HCT116 (cell line): ENCODE measurements around the gene FAM234A. TPM values are rescaled to one million over a fixed set of nuclear protein-coding genes. Genes with fewer than 3 reads are reported as not detected.

Experiments
- ATAC-seq: fragments of 200-7000 bp; cut with Tn5 transposase; 2 replicates; pipeline ENCODE4 v1.9.1; 2020; ENCODE audit warnings: mild to moderate bottlenecking, moderate library complexity
- BruUV-seq: library from RNA; stranded (reverse); fragments of 400-500 nt; replicated peaks from 2 replicates; lab custom pipeline; 2021; lab: Mats Ljungman, UMichigan
- CTCF ChIA-PET: fragments of 300-600 bp; sonication (Branson Sonifier 250); formaldehyde crosslinking; loops from one replicate; lab custom pipeline; 2021; ENCODE audit warnings: antibody characterized with exemption; lab: Charles Lee
- POLR2A ChIA-PET: fragments of 300-600, 350-600 bp; sonication (Branson Sonifier 250); formaldehyde crosslinking; loops from one replicate; lab custom pipeline; 2021; ENCODE audit warnings: antibody characterized with exemption; lab: Charles Lee
- RAD21 ChIA-PET, 2 experiments: fragments of 300-600 bp; sonication (Branson Sonifier 250); formaldehyde crosslinking; loops; one replicate each; lab custom pipeline; 2023; ENCODE audit warnings: low total read pairs in 2 of 2; ENCODE audit not compliant: uncharacterized antibody in 2 of 2, unreplicated experiment in 2 of 2, low non-redundant PET in 1 of 2; lab: Charles Lee
- DNase-seq: peaks from one replicate; pipeline ENCODE4 v3.0.0-alpha.2; 2010; ENCODE audit warnings: low read depth, low spot score
- H2AFZ ChIP-seq: fragments of 200-600 bp; shearing (Covaris generic), sonication (generic); 2 replicates; pipeline ENCODE4 v1.6.1; 2017; ENCODE audit warnings: low read depth, mixed run types, mixed read lengths, antibody characterized with exemption, low read length; ENCODE audit not compliant: poor library complexity, severe bottlenecking
- H3K27ac ChIP-seq: 2 replicates; pipeline ENCODE4 v1.5.1; 2012; ENCODE audit warnings: low read depth, low read length
- H3K27me3 ChIP-seq: fragments of 200-600 bp; sonication (generic); 2 replicates; pipeline ENCODE4 v1.6.1; 2016; ENCODE audit warnings: mixed run types, low read length, mixed read lengths; ENCODE audit not compliant: insufficient read depth
- H3K36me3 ChIP-seq, 2 experiments: fragments of 200-500 bp in 1 of 2; fragments of 200-600 bp in 1 of 2; sonication (Bioruptor generic) in 1 of 2; sonication (generic) in 1 of 2; 2 replicates each; pipeline versions ENCODE4 v1.5.1 to v1.6.1; 2014 to 2016; ENCODE audit warnings: low read length in 2 of 2, inconsistent platforms in 1 of 2, mixed read lengths in 1 of 2, mixed run types in 1 of 2; ENCODE audit not compliant: insufficient read depth in 2 of 2, control insufficient read depth in 1 of 2
- H3K4me1 ChIP-seq, 2 experiments: fragments of 200-600 bp in 1 of 2; sonication (generic) in 1 of 2; 2 replicates each; pipeline versions ENCODE4 v1.5.1 to v1.6.1; 2012 to 2017; ENCODE audit warnings: low read length in 2 of 2, inconsistent platforms in 1 of 2, mild to moderate bottlenecking in 1 of 2, mixed read lengths in 1 of 2, mixed run types in 1 of 2, moderate library complexity in 1 of 2; ENCODE audit not compliant: insufficient read depth in 2 of 2, control insufficient read depth in 1 of 2
- H3K4me2 ChIP-seq: fragments of 200-600 bp; sonication (generic); 2 replicates; pipeline ENCODE4 v1.6.1; 2017; ENCODE audit warnings: mixed run types, low read length, mixed read lengths
- H3K4me3 ChIP-seq, 2 experiments: fragments of 200-600 bp in 1 of 2; sonication (generic) in 1 of 2; replicated peaks in 1 of 2; 2 replicates each; pipeline ENCODE4 v1.5.1; 2011 to 2016; ENCODE audit warnings: low read length in 2 of 2, control low read depth in 1 of 2, low read depth in 1 of 2, mild to moderate bottlenecking in 1 of 2, mixed read lengths in 1 of 2, mixed run types in 1 of 2
- H3K79me2 ChIP-seq: fragments of 200-600 bp; sonication (generic); 2 replicates; pipeline ENCODE4 v1.6.1; 2017; ENCODE audit warnings: mild to moderate bottlenecking, mixed run types, low read length, moderate library complexity, mixed read lengths; ENCODE audit not compliant: insufficient read depth
- H3K9ac ChIP-seq: fragments of 200-600 bp; sonication (generic); 2 replicates; pipeline ENCODE4 v1.6.1; 2016; ENCODE audit warnings: low read length, mixed read lengths
- H3K9me2 ChIP-seq: fragments of 200-600 bp; sonication (generic), shearing (Covaris generic); 2 replicates; pipeline ENCODE4 v1.6.1; 2017; ENCODE audit warnings: mixed run types, mild to moderate bottlenecking, moderate library complexity; ENCODE audit not compliant: insufficient read depth
- H3K9me3 ChIP-seq, 2 experiments: fragments of 200-500 bp in 1 of 2; fragments of 200-600 bp in 1 of 2; sonication (Bioruptor generic) in 1 of 2; sonication (generic) in 1 of 2; 2 replicates each; pipeline ENCODE4 v1.6.1; 2014 to 2017; ENCODE audit warnings: low read length in 2 of 2, mixed read lengths in 2 of 2, inconsistent platforms in 1 of 2, low read depth in 1 of 2, mild to moderate bottlenecking in 1 of 2, mixed run types in 1 of 2, moderate library complexity in 1 of 2; ENCODE audit not compliant: control insufficient read depth in 1 of 2, insufficient read depth in 1 of 2
- H4K20me1 ChIP-seq: fragments of 200-600 bp; sonication (generic), shearing (Covaris generic); 2 replicates; pipeline ENCODE4 v1.6.1; 2017; ENCODE audit warnings: mixed run types, mild to moderate bottlenecking, moderate library complexity; ENCODE audit not compliant: insufficient read depth
- ATF3 ChIP-seq: IDR thresholded peaks from 2 replicates; pipeline ENCODE4 v1.6.1; 2012
- CEBPB ChIP-seq: IDR thresholded peaks from 2 replicates; pipeline ENCODE4 v1.6.1; 2012; ENCODE audit warnings: low read depth
- EGR1 ChIP-seq: IDR thresholded peaks from 2 replicates; pipeline ENCODE4 v1.6.1; 2012; ENCODE audit warnings: low read depth
- EZH2 ChIP-seq: fragments of 200-600 bp; sonication (generic); IDR thresholded peaks from 2 replicates; pipeline ENCODE4 v1.6.1; 2017; ENCODE audit warnings: antibody characterized with exemption, mixed run types
- EZH2phosphoT487 ChIP-seq: fragments of 200-600 bp; IDR thresholded peaks from 2 replicates; pipeline ENCODE4 v1.6.1; 2018; ENCODE audit warnings: antibody characterized with exemption, borderline replicate concordance
- FOSL1 ChIP-seq: IDR thresholded peaks from 2 replicates; pipeline ENCODE4 v1.6.1; 2012; ENCODE audit warnings: low read depth
- JUND ChIP-seq: IDR thresholded peaks from 2 replicates; pipeline ENCODE4 v1.6.1; 2012
- POLR2A ChIP-seq: IDR thresholded peaks from 2 replicates; pipeline ENCODE4 v1.7.0; 2011; ENCODE audit warnings: borderline replicate concordance; ENCODE audit not compliant: insufficient read depth, insufficient read length; ENCODE audit errors: extremely low read depth
- RAD21 ChIP-seq: IDR thresholded peaks from 2 replicates; pipeline ENCODE4 v1.6.1; 2012; ENCODE audit warnings: low read depth, mild to moderate bottlenecking
- SIN3A ChIP-seq: IDR thresholded peaks from 2 replicates; pipeline ENCODE4 v1.6.1; 2012; ENCODE audit warnings: low read depth
- SP1 ChIP-seq: IDR thresholded peaks from 2 replicates; pipeline ENCODE4 v1.6.1; 2012; ENCODE audit warnings: low read depth
- YY1 ChIP-seq: IDR thresholded peaks from 2 replicates; pipeline ENCODE4 v1.6.1; 2011; ENCODE audit warnings: low read length, low read depth, moderate library complexity, mild to moderate bottlenecking; ENCODE audit not compliant: insufficient replicate concordance; ENCODE audit errors: extremely low read depth
- ZBTB33 ChIP-seq: IDR thresholded peaks from 2 replicates; pipeline ENCODE4 v1.6.1; 2011; ENCODE audit warnings: mild to moderate bottlenecking, low read length, moderate library complexity; ENCODE audit not compliant: insufficient replicate concordance; ENCODE audit errors: extremely low read depth
- ZFX ChIP-seq: fragments of 450-650 bp; IDR thresholded peaks from 2 replicates; pipeline ENCODE4 v1.6.1; 2017
- ZNF274 ChIP-seq: fragments of 200-500 bp; sonication (Bioruptor generic); IDR thresholded peaks from 2 replicates; pipeline ENCODE4 v1.6.1; 2014; ENCODE audit warnings: mild to moderate bottlenecking, low read depth, low read length, inconsistent platforms
- intact Hi-C: fragments of 100-400 bp; cut with micrococcal nuclease; formaldehyde crosslinking; loops from 2 replicates; pipeline ENCODE4 v1.10.0; 2022
- total RNA-seq: library from RNA; stranded (reverse); gene quantifications from one replicate; pipeline ENCODE4 v1.2.1, GENCODE V29; 2021; ENCODE audit not compliant: unreplicated experiment

The FAM234A gene
- total RNA-seq, 1 experiment from 2014 or later, result 36.4 TPM

GRCh38 chr16:272633-273546 lies 38.3 kb downstream of the FAM234A start (continued):
- no peak for TF ChIP-seq POLR2A
- no peak for TF ChIP-seq EZH2
- TF ChIP-seq ZFX, result no peak
- no peak for TF ChIP-seq SIN3A
- TF ChIP-seq RAD21, result no peak
- no peak for TF ChIP-seq CEBPB
- TF ChIP-seq ATF3, result no peak
- no peak for TF ChIP-seq JUND
- TF ChIP-seq SP1, result no peak
- no peak for TF ChIP-seq ZNF274
- no peak for TF ChIP-seq EGR1
- TF ChIP-seq EZH2phosphoT487, result no peak
- TF ChIP-seq YY1, result no peak

GRCh38 chr16:273547-274421 lies 39.2 kb downstream of the FAM234A start:
- TF ChIP-seq EZH2phosphoT487 (no peak), ZBTB33 (no peak), FOSL1 (no peak), EZH2 (no peak)
- no peaks in the 10 kb centered on the region for H3K27me3 ChIP-seq
- H3K9ac ChIP-seq, result no peak overlapping the region
- no peaks in the 10 kb centered on the region for H3K79me2 ChIP-seq
- H3K9me2 ChIP-seq, result no peaks in the 10 kb centered on the region
- H3K9me3 ChIP-seq, result no peaks in the 10 kb centered on the region
- ATAC-seq, result peak; percentile 90
- no peaks in the 10 kb centered on the region for H3K4me1 ChIP-seq
- POLR2A ChIA-PET, result no interaction called here
- no peak overlapping the region for H3K4me3 ChIP-seq
- H4K20me1 ChIP-seq, result no peaks in the 10 kb centered on the region
- intact Hi-C loops, result no loop called here
- H3K27ac ChIP-seq, result no peak overlapping the region
- no peak overlapping the region for H3K4me2 ChIP-seq
- BruUV-seq, result no TSS peak
- RAD21 ChIA-PET, result no interaction called here
- no peak overlapping the region for H2AFZ ChIP-seq
- no peaks in the 10 kb centered on the region for H3K36me3 ChIP-seq
- CTCF ChIA-PET, result no interaction called here
- DNase-seq, result no peak
